ENCODE measurements around the gene GAL. TPM values are rescaled to one million over a fixed set of nuclear protein-coding genes. Genes with fewer than 3 reads are reported as not detected.
"Not testable (repeated sequence)": the region's sequence is repeated elsewhere in the genome, so short reads cannot be mapped to it uniquely, and the experiment has no call there.

GAL gene, protein sequence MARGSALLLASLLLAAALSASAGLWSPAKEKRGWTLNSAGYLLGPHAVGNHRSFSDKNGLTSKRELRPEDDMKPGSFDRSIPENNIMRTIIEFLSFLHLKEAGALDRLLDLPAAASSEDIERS
- total RNA-seq: not detected
- long read RNA-seq: 0 reads

DNA sequence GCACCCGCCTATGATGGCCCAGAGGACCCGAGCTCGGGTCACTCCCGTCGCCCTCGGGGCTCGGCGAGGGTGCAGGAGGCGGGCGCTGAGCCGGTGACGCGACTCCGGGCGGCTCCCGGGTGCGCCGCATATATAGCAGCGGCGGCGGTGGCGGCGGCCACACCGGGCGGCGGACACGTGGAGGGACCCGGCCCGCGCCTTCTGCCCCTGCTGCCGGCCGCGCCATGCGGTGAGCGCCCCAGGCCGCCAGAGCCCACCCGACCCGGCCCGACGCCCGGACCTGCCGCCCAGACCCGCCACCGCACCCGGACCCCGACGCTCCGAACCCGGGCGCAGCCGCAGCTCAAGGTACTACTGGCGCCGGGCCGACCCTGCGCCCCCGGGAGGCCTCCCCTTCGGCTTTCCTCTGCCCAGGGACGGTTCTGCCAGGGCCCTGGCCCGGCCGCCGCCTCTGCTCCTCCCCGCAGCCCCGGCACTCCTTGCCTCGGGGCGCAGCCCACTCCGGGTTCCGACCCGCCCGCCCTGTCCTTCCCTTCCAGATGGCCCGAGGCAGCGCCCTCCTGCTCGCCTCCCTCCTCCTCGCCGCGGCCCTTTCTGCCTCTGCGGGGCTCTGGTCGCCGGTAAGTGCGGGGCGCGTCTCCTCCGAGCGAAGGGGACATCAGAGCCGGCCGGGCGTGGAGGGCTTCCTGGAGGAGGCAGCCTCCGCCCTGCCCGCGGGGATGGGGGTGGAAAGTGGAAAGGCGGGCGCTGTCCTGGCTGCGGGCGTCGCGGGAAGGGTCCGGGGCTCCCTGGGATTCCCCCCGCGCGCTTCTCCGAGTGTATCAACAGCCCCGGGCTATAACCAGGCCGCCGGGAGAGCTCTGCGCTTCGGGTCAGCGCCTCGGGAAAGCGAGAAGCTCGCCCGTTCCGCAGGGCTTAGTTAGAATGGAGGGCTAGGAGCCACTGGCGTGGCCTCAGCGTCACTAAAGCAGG is at the start of gene GAL:
TSS of gene GAL (plus strand) at position 160 of the 972 bp plus-strand sequence. CDS start at position 540, 380 bp downstream.
- ATAC-seq (ENCODE audit: poor library complexity): peak; percentile 60
- intact Hi-C loops (cut with DNase I): no loop called here
- DNase-seq: no peak

DNA sequence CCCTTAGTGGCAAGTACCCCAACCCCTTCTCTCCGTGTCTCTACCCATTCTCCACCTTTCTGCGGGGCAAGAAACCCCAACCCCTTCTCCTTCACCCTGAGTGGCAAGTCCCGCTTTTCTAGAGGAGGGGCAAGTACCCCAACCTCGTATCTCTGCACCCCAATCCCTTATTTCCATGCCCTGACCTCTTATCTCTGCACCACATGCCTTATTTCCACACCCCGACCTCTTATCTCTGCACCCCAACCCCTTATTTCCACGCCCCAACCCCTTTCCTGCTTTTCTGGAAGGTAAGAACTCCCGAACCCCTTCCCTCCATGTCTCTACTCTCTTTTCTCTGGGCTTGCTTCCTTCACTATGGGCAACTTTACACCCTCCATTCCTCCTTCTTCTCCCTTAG is 49.7 kb upstream of the GAL start:
- DNase-seq; intact Hi-C loops (cut with DNase I); ATAC-seq (ENCODE audit: poor library complexity): not testable (repeated sequence)

DNA sequence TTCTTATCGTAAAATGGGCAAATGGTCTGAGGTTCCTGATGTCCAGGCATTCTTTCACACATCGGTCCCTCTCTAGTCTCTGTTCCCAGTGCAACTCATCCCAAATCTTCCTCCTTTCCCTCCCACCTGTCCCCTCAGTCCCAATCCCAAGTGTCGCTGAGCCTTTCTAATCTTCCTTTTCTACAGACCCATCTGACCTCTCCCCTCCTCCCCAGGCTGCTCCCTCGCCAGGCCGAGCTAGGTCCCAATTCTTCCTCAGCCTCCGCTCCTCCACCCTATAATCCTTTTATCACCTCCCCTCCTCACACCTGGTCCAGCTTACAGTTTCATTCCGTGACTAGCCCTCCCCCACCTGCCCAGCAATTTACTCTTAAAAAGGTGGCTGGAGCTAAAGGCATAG is 49.2 kb upstream of the GAL start:
- DNase-seq; ATAC-seq (ENCODE audit: poor library complexity); intact Hi-C loops (cut with DNase I): not testable (repeated sequence)

DNA sequence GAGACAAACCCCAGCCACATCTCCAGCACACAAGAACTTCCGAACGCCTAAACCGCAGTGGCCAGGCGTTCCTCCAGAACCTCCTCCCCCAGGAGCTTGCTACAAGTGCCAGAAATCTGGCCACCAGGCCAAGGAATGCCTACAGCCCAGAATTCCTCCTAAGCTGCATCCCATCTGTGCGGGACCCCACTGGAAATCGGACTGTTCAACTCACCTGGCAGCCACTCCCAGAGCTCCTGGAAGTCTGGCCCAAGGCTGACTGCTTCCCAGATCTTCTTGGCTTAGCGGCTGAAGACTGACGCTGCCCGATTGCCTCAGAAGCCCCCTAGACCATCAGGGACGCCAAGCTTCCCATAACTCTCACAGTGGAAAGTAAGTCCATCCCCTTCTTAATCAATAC is 48.5 kb upstream of the GAL start:
- DNase-seq; ATAC-seq (ENCODE audit: poor library complexity); intact Hi-C loops (cut with DNase I): not testable (repeated sequence)

DNA sequence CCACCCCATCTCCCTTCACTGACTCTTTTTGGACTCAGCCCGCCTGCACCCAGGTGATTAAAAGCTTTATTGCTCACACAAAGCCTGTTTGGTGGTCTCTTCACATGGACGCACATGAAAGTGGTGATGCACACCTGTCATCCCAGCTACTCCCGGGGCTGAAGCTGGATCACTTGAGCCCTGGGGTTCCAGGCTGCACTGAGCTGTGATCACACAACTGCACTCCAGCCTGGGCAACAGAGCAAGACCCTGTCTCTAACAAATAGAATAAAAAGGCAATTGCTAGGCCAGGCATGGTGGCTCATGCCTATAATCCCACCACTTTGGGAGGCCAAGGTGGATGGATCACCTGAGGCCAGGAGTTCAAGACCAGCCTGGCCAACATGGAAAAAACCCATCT is 45.0 kb upstream of the GAL start:
- ATAC-seq (ENCODE audit: poor library complexity); DNase-seq; intact Hi-C loops (cut with DNase I): not testable (repeated sequence)

DNA sequence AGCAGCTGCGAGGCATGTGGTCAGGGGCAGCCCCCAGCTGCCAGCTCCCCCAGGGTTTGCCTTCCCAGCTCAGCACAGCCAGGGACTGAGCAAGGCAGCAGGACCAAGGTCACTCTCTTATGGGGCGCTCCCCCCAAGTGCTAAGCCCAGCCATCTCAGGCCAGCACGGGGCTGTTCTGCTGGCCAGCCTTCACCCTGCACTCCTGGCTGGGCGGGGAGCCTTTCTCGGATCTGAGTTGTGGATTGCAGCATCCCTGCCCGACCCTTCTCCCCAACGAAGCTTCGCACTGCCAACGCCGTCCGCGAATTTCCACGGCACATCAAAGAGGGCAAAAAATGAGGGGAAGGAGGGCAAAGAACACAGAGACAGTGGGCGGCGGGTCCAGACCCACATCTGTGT is 42.5 kb upstream of the GAL start:
- intact Hi-C loops (cut with DNase I): no loop called here
- no peak for DNase-seq
- ATAC-seq (ENCODE audit: poor library complexity): no peak

DNA sequence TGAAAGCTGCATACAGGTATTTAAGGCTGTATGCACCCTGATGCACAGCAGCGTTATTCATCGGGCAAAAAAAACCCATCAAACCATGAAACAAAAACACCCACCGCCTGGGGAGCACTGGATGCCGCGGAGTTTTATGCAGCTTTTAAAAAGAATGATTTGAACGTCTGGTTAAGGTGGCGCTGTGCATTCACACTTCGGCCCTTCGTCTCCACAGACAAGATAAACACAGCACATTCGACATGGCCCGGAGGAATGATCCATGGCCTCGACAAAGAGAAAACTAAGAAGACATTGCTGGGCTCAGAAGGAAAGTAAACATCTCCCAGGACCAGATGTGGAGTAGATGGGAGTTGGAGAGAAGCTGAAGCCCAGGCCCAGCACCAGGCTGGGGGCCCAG is 40.8 kb upstream of the GAL start:
- ATAC-seq (ENCODE audit: poor library complexity): no peak
- intact Hi-C loops (cut with DNase I): no loop called here
- DNase-seq: peak; percentile 26

DNA sequence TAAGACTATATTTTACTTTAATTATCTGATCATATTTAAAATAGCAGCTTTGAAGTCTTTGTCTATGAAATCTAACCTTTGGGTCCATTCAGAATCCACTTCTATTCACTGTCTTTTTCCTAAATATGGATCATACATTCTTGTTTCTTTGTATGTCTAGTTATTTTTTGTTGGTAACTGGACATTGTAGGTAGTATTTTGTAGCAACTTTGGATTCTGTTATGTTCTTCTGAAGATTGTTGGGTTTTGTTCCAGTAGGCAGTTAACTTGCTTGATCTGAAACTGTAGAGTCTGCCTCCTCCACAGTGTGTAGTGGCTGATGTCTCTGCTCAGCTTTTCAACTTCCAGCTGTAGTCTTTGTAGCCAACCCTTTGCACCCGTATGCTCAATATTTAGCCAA is 37.5 kb upstream of the GAL start:
- ATAC-seq (ENCODE audit: poor library complexity): no peak
- intact Hi-C loops (cut with DNase I): no loop called here
- no peak for DNase-seq

DNA sequence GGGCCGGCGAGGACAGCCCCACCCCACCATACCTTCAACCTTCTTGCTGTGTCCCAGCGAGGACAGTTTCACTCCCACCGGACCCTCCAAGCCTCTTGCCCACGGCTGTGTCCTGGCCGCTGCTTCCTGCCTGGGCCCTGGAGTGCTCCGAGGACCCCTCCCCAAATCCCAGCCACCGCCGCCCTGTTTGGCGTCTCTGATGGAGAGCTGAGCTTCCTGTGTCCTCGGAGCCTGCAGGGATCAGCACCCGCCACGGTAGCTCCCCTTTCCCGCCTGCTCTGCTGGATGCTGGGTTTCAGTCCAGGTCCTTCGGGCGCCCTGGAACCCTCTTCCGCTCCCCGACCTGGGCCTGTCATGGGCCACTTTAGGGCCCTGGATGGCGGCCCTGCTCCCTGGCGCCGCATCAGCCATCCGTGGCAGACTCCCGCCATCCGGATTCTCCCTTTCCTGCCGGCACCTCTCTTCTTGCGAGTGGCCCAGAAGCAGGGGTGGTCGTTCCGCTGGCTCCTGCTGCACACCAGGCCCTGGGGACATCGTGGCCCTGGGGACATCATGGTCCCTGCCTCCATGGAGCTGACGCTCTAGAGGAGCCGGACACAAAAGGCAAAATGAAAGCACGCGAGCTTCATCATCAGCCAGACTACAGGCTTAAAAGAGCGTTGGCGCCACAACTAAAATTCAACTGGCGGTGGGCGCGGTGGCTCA is 34.3 kb upstream of the GAL start:
- ATAC-seq (ENCODE audit: poor library complexity): no peak

DNA sequence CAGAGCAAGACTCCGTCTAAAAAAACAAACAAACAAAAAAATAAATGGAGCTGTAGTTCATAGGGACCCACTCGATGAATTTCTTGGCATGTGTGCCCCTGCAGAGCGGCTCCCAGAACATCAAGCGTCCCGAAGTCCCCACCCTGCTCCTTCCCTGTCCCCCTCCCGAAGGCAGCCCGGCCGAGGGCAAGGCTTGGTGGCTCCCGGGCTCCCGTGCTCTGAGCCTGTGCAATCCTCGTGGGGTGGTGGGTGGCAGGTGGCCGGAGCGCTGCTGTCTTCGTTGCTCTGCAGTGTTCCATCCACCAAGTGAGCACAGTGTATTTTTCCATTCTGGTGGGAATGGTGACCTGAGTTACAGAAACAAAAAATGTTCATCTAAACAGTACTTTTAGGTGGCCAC is 33.5 kb upstream of the GAL start:
- ATAC-seq (ENCODE audit: poor library complexity): no peak
- intact Hi-C loops (cut with DNase I): no loop called here
- peak; percentile 26 for DNase-seq

More for the DNA sequence above, 34.3 kb upstream of the GAL start:
- intact Hi-C loops (cut with DNase I): no loop called here
- peak; percentile 26 for DNase-seq

DNA sequence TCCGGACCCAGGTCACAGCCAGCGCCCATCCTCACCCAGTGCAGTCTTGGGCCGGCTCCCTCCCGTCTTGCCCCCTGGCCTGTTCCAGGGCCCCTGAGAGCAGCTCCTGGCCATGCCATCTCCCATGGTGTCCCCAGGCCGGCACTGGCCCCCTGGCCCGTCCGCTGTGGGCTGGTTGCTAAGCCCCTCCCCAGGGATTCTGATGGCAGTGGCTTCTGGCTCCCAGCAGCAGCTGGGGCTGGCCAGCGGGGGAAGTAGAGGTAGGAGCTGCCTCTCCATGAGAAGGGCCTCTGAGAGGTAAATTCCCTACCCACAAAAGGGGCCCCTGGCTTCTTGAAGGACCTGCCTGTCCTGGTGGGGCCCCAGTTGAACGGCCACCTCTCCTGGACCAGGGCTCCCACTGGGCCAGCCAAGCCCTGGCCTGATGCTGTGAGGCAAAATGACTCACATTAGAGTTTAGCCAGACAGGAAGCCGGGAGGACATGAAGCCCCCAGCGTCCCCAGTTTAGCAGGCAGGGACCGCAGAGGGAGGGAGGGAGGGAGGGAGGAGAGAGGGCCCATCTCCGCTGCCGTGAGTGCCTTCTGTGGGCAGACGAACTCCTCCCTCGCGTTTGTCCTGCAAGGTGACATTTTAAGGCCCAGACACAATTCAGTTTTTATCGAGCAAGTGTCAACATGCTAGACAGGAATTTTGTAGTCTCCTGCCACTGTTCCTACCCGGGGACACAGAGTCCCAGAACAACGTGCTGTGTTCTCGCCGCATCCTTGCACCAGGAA is 32.9 kb upstream of the GAL start:
- intact Hi-C loops (cut with DNase I): no loop called here
- ATAC-seq (ENCODE audit: poor library complexity): no peak
- DNase-seq: peak; percentile 19

DNA sequence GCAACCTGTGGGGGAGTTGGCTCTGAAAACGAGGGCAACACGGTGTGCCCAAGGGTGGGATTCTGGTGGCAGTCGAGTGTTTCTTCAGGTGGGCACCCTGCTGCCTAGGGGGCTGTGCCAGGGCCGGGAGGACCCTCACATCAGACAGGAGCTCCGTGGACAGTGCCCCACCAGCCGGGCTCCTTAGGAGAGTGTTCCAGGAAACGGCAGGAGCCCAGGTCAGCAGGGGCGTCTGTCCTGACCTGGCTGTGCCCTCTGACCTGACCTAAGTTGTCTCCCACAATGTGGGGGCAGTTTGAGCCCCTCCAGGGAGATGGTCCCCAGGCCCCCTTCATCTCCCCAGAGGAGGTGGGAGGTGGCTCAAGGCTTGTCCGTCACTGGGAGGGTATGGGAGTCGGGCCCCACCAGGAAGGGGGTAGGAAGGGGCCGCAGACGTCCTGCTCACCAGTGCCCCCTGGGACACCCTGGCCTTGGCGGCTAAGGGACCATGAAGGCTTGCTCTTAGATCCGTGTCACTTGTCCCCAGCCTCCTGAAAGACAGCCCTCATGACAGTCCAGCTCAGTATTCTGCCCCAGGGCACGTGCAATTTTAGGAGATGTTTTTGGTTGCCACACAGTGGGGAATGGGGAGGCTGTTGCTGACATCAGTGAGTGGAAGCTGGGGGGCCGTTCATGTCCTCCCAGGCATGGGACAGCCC is 32.2 kb upstream of the GAL start:
- peak; percentile 29 for DNase-seq

DNA sequence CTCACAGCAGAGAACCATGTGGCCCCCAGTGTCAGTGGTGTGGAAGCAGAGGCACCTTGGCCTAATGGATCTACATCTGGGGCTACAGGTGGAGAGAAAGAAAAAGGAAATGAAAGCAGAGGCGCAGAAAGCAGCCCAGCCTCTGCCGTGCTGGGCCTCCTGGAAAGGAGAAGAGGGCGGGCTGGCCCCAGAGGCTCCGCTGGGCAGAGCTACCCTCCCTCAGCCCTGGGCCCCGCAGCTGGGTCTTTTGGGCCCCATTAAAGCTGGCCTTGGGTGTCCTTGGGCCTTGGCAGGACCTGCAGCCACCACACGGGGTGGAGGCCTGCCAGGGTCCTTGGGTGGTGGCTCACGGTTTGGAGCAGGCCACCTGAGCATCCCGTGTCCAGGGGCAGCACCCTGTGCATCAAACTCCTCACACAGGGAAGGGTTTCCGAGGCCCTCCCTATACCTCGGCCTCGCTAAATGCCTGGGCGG is 31.6 kb upstream of the GAL start:
- intact Hi-C loops (cut with DNase I): no loop called here

More for the DNA sequence above, 32.2 kb upstream of the GAL start:
- ATAC-seq (ENCODE audit: poor library complexity): no peak
- intact Hi-C loops (cut with DNase I): no loop called here

DNA sequence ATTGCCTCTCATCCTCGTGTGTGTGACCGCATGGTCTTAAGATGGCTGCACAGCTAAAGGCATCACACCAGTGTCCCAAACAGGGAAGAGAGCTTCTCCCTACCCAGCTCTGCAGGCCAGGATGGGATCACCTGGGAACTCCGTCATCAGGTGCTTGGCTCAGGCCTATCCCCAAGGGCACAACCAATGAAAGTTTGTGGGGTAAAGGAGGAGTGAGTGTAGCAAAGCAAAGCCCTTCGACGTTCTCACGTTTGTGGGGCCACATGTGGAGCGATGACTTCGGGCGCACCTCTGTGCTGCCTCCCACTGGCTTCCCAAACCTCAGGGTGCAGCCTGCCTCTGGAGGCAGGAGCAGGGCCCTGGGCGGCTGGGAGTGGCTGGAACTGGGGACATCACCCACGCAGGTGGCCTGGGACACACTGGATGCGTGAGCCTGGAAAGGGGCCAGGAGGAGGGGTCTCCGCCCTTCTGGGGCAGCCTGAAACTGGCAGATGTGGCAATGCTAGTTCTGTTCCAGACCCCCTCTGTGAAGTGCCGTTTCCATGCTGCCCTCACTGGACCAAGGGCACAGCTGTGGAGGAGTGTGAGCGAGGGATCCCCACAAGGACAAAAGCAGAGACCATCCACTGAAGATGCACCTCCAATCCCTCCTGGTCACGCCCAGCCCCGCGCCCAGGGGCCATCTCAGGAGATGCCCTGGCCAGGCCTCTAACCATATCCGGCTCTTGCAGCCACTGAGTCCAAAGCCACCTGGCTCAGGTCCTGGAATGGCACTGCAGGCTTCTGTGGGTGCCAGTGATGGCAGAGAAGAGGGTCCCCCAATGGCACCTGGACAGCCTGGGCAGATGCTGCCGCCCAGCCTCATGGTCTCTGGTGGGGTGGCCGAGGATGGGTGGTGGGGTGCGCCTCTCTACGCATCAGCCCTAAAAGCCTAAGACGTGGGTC is 30.6 kb upstream of the GAL start:
- intact Hi-C loops (cut with DNase I): no loop called here
- DNase-seq (peak; percentile 26), ATAC-seq (ENCODE audit: poor library complexity) (no peak)

More for the DNA sequence above, 31.6 kb upstream of the GAL start:
- DNase-seq (peak; percentile 19), ATAC-seq (ENCODE audit: poor library complexity) (no peak)

DNA sequence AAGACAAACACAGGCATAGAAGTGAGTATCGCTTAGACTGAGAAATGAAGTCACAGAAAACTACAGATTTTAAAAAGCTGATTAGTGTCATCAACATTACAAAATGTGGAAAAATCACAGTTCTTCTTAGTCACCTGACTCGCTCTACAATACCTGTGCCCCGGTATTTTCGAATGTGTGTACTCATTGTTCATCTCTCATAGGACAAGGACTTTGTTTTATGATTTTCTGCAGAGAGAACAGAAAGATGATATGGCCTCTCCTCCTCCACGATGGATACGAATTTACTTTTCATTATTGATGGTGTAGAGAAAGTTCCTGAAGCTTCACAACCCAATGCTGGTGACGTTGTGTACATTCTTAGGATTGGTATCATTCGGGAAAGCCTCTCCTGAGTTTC is 29.4 kb upstream of the GAL start:
- DNase-seq (no peak), ATAC-seq (ENCODE audit: poor library complexity) (no peak)
- intact Hi-C loops (cut with DNase I): no loop called here

DNA sequence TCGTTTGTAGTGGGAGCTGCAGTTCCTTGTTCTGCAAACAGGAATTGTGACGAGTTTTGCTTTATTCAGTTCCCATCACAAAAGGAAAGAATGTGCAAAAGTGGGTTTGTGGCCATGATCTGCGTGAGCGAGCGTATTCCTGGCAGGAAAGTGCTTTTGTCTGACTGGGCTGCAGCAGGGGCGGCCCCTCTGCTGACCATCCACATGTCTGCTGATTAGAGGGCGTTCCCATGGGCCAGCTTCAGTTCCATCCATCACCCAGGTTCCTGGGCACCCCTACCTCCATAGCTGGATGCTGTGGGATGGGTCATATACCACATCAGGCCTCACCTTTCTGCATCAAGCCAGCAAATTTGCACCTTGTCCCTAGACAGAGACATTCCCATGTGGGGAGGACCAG is 28.9 kb upstream of the GAL start:
- peak; percentile 33 for DNase-seq
- intact Hi-C loops (cut with DNase I): no loop called here

DNA sequence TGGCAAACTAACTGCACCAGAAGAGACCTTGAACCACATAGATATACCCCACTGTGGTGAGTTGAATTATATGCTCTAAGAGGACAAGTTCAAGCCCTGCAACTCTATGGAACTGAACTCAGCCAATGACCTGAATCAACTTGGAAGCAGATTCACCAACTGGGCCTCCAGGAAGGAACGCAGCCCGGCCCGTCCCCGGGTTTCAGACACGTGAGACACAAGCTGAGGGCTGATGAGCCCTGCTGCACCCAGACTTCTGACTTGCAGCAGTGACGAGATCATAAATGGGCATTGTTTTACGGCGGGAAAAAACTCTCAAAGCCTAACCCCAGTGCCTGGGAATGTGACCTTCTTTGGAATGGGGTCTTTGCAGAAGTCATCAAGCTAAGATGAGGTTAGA is 28.5 kb upstream of the GAL start:
- ATAC-seq (ENCODE audit: poor library complexity) (no peak), DNase-seq (peak; percentile 29)
- intact Hi-C loops (cut with DNase I): no loop called here

More for the DNA sequence above, 28.9 kb upstream of the GAL start:
- ATAC-seq (ENCODE audit: poor library complexity): no peak

All from Right ventricle myocardium superior (tissue), 1 donor.